Activated T-cell treated with anti-CD3 and anti-CD28 coated beads for 1 hour (primary cell): Measurements from ENCODE around the gene ANKRD7.
"Not testable (repeated sequence)": the region's sequence is repeated elsewhere in the genome, so short reads cannot be mapped to it uniquely, and the experiment has no call there.

Experiments used
- DNase-seq: peaks from one replicate; pipeline ENCODE4 v3.0.0-alpha.2; 2020; ENCODE audit warnings: low read depth

Gene ANKRD7

DNA sequence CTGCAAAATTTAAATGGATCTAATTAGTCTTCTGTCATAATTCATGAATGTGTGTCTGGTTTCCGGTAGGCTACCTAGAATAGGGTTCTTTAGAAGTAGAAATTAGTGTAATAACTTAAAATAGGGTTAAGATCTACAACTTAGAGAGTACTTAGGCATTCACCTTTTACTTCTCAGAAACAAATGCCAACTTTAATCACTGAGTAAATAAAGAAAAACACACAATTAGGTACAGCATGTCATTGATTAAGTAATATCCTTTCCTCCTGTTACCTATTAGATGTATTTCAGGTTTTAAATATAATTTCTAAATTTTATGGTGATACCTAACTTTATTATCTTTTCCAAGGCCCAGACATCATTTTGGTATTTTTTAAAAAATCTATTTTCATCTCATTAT is 9.3 kb downstream of the ANKRD7 start:
- DNase-seq = no peak

DNA sequence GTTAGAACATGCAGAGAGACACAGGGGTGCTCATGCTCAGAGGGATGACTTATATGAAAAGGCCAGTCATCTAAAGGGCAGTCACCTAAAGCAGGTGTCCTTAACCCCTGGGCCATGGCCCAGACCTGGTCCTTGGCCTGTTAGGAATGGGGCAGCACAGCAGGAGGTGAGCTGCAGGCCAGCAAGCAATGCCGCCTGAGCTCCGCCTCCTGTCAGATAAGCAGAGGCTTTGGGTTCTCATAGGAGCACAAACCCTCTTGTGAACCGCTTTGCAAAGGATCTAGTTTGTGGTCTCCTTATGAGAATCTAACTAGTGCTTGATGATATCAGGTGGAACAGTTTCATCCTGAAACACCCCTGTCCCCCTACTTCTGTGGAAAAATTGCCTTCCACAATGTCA is 14.5 kb downstream of the ANKRD7 start:
- no peak for DNase-seq

DNA sequence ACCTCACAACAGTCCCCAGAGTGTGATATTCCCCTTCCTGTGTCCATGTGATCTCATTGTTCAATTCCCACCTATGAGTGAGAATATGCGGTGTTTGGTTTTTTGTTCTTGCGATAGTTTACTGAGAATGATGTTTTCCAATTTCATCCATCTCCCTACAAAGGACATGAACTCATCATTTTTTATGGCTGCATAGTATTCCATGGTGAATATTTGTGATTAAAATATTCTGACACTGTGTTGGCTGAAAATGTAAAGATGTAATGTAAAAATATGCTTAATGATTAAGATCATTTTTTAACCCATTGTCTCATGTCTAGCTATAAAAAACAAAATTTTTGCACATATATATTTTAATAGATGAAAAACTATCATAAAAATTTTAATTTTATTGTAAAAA is 15.8 kb downstream of the ANKRD7 start:
- DNase-seq = not testable (repeated sequence)

DNA sequence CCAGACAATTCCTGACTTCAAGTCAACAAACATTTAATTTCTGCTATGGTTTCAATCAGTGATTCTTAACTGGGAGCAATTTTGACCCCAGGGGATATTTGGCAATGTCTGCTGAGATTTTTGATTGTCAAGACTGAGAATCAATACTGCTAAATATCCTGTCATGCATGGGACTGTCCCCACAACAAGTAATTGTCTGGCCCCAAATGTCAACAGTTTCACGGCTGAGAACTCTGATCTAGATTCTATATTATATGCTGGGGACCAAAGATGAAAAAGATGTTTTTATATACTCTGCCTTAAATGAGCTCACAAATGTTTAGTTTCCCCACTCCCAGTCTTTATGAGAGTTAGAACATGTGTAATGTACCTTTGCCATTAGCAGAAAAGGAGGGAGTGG is 19.2 kb downstream of the ANKRD7 start:
- DNase-seq = no peak

DNA sequence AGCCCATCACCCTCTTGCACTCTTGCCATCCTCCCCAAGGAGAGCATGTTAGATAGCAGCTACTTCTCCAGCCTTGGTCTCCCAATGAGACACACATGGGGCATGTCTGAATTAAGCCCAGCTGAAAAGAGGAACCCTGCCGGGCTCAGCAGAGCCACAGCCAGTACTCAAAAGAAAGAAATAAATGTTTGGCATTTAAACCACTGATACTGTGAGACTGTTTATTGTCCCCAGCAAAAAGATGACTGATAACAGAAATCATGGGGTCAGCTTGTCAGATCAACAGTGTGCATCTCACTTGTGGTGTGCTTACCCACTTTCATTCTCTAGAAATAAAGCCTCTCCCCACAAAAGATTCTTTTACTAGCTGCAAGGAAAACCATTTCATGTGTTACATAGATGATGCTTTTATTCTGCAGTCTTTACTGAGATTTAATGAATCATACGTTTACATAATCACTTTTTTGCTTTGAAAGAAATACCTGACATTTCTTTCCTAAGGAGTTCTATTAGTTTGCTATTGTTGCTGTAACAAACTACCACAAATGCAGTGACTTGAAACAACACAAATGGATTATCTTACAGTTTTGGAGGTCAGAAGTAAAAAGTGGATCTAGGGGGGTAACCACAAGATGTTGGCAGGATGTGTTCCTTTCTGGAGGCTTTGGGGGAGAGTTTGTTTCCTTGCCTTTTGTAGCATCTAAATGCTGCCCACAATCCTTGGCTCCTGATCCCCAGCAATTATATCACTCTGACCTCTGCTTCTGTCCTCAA is 20.9 kb downstream of the ANKRD7 start:
- DNase-seq = no peak

DNA sequence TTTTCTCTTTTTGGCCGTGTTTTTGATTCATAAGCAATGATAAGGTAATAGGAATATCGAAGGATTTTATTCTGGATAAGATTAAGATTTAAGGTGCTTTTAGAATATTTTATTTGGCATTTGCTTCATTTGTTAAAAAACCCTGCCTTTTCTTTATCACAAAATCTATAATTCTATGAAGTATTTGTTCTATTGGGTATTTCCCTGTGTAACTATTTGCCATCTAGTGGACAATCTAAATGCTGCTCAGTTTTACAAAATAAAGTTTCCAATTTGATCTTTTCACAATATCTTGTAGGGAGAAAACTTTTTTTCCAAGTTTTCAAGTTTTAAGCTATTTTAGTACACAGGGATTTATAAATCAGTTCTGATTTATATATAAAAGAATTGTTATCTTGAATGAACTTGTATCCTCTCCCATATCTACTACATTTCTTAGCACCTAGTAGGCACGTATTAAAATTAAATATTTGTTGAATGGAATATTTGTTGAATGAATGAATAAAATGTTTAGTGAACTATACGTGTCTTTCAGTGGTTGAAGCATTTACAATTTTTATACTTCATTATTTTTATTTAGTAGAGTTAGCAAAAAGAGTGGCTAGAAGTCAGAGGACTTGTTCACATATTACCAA is 26.5 kb downstream of the ANKRD7 start:
- DNase-seq = no peak

DNA sequence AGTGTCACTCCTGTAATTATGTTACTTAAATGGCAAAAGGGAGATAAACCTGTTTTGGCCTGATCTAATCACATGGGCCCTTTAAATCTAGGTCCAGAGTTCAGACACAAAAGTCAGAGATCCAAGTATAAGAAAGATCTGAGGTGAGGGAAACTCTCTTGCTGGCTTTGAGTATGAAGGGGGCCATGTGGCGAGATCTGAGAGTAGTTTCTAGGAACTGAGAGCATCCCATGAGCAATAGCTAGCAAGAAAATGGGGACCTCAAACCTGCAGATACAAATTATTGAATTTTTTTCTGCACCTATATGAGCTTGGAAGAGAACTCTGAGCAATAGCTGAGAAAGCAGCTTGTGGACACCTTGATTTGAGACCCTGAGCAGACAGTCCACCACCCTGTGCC is 27.6 kb downstream of the ANKRD7 start:
- DNase-seq = no peak

DNA sequence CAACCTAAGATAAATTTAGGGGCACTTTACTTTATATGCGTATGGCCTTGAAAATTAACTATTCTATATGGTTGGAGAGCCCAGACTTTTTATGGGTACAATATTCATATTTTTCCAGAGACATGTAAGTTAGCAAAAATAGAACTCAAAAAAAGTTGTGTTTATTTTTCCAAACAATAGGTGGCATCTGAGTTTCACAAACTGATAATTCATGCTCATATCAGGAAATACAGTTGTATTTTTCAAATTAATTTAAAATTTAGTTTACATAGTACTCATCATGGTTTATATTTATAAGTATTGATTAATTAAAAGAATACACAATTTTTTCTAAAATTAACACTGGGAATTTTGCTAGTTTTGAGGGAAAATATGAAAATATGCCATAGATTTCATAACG is 34.6 kb downstream of the ANKRD7 start:
- no peak for DNase-seq

DNA sequence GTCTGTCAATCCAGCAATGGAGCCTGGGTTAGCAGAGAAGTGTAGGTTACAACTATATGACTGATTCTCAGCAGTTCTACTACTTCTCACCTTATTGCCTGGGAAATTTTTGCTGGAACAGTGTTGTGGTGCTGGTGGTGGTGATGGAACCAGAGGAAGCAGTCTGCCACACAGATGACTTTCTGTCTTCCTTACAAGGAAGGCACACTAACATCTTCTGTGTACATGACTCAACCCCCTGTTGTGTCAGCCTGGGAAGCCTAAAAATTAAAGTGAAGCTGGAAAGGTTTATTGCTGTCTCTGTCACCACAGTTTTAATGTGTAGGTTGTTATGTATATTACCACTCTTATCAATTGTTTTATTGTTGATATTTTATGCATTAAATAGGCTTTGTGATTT is 40.3 kb downstream of the ANKRD7 start:
- no peak for DNase-seq

DNA sequence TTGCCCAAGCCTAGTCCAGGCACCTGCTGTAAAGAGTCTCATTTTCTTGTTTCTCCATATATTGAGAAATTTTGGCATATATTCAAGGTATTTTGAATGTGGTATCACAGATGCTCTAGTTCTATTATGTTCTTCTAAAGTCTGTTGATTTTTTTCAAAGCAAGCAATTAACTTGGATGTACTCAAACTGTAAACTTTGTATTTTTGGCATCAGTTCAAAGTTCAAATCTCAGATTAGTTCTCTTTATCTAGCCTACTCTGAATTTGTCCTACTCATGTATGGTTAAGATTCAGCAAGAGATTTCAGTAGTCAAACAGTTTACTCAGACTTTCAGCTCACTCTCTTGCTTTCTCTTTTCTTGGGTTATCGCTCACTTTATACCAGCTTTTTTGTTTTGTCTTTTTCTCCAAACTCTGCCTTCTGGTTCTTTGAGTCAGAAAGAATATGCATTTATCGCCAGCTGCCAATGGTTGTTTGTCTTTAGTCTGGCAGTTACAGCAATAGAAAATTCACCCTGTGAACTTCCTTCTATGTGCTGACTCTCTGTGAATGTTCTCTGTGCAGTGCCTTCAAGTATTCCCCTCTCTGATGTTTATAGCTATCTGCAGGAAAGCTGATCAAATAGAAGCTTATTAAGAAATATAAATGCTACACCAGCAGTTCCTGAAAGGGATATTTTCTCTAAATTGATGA is 56.0 kb downstream of the ANKRD7 start:
- DNase-seq = no peak

DNA sequence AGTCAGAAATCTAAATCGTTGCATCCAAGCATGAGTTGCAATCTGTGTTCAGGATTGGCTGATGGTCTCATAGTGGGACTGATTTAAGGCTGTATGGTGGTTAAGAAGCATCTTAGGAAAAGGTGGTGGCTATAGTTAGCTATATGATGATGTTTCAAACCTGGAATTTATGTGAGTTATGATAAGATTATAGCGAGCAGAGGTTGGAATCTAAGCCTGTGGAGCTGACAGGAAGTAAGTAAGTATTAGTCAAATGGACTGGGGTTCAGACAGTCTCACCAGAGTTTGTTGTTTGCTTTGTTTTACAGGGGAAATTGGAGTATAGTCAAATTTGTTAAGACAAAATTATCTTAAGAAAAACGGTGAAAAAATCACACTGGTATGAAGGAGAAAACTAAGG is 56.7 kb downstream of the ANKRD7 start:
- no peak for DNase-seq

DNA sequence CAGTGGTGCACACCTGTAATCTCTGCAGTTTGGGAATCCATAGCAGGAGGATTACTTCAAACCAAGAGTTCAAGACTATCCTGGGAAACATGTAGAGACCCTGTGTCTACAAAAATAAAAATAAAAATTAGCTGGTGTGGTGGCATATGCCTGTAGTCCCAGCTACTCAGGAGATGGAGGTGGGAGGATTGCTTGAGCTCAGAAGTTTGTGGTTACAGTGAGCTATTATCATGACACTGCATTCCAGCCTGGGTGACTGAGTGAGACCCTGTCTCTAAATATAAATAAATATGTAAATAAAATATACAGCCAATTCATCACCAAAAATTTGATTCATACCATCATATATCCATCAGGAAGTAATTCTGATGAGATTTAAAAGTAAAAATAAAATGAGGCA is 60.9 kb downstream of the ANKRD7 start:
- no peak for DNase-seq

DNA sequence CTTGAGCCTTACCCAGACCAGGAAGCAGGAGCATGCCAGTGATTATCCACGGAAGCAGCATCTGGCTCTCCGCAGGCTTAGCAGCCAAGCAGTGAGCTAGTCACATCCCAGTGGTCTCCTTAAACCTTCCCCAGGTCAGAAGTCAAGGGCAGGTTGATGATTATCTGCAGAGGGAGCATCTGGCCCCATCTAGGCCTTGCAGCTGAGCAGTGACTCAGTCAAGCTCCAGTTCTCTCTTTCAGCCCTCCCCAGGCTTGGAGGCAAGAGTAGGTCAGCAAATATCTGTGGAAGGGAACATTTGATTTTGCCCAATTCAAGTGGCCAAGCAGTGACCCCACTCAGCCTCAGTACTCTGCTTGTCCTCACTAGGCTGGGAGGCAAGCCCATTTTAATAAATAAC is 61.6 kb downstream of the ANKRD7 start:
- no peak for DNase-seq

DNA sequence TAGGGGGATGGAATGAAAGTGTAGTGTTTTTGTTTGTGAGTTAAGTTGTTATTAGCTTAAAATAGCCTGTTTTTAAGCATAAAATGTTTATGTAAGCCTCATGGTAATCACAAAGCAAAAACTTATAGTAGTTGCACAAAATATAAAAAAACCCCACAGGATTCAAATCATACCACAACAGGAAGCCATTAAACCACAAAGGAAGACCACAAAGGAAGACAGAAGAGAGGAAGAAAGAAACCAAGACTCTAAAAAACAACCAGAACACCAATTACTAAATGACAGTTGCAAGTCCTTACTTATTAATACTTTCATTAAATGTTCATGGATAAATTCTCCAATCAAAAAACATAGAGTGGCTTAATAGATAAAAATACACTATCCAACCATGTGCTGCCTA is 63.6 kb downstream of the ANKRD7 start:
- no peak for DNase-seq

DNA sequence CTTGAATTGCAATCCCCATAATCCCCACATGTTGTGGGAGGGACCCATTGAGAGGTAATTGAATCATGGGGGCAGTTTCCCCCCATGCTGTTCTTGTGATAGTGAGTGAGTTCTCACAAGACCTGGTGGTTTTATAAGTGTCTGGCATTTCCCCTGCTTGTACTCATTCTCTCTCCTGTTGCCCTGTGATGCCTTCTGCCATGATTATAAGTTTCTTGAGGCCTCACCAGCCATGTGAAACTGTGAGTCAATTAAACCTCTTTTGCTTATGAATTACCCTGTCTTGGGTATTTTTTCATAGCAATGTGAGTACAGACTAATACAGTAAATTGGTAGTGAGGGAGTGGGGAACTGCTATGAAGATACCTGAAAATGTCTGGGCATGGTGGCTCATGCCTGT is 65.0 kb downstream of the ANKRD7 start:
- DNase-seq = no peak
